ENCODE data around the gene MZT2B. TPM values are rescaled to one million over a fixed set of nuclear protein-coding genes. Genes with fewer than 3 reads are reported as not detected.
"Not testable (repeated sequence)": the region's sequence is repeated elsewhere in the genome, so short reads cannot be mapped to it uniquely, and the experiment has no call there.

Gene MZT2B
- total and polyA plus RNA-seq, 9 donors: 126 to 203 (median 153) TPM

DNA sequence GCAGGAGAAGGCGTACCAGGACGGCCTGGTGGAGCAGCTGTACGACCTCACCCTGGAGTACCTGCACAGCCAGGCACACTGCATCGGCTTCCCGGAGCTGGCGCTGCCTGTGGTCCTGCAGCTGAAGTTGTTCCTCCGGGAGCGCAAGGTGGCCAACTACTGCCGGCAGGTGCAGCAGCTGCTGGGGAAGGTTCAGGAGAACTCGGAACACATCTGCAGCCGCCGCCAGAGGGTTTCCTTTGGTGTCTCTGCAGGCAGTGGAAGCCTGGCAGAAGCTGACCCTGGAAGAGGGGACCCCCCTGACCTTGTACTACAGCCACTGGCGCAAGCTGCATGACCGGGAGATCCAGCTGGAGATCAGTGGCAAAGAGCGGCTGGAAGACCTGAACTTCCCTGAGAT lies 48.8 kb downstream of the MZT2B start:
- H3K9me3 ChIP-seq (replicated peaks; ENCODE audit: control insufficient read depth, low read depth, low read length); H3K4me3 ChIP-seq (ENCODE audit: low read length); H3K27me3 ChIP-seq (ENCODE audit: control insufficient read depth, insufficient read depth, low read length); H3K4me1 ChIP-seq (ENCODE audit: control insufficient read depth, insufficient read depth, low read length); DNase-seq; H3K27ac ChIP-seq (ENCODE audit: low read length); H3K36me3 ChIP-seq (ENCODE audit: control insufficient read depth, insufficient read depth, low read length): not testable (repeated sequence)
- 94% methylated on average over 8 of the region's 15 CpGs for WGBS (ENCODE audit: insufficient coverage)

DNA sequence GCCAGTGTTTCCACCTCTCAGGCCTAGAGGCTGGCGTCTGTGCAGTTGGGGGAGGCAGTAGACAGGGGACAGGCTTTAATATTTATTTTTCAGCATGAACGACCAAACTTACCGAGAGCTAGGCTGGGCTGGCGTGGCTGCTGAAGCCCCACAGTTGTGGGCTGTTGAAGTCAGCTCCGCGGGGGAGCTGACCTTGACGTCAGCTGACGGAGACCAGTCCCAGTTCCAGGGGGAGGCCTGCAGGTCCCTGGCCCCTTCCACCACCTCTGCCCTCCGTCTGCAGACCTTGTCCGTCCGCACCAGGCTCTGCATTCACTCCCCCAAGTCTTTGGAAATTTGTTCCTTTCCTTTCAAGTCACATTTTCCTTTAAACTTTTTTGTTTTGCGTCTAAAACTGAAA lies 49.6 kb downstream of the MZT2B start:
- no peak for DNase-seq
- H3K9me3 ChIP-seq (replicated peaks; ENCODE audit: control insufficient read depth, low read depth, low read length): no peaks in the 10 kb centered on the region
- H3K4me3 ChIP-seq (ENCODE audit: low read length): no peak overlapping the region
- no peak overlapping the region for H3K27ac ChIP-seq (ENCODE audit: low read length)
- no peaks in the 10 kb centered on the region for H3K4me1 ChIP-seq (ENCODE audit: control insufficient read depth, insufficient read depth, low read length)
- H3K36me3 ChIP-seq (ENCODE audit: control insufficient read depth, insufficient read depth, low read length): no peaks in the 10 kb centered on the region
- no peaks in the 10 kb centered on the region for H3K27me3 ChIP-seq (ENCODE audit: control insufficient read depth, insufficient read depth, low read length)
- 66% methylated on average over 7 of the region's 12 CpGs for WGBS (ENCODE audit: insufficient coverage)

GRCh38 chr2:130233066-130233465 lies 51.0 kb downstream of the MZT2B start:
- WGBS (ENCODE audit: insufficient coverage): 75% methylated on average over 1 of the region's 2 CpGs
- H3K4me1 ChIP-seq (ENCODE audit: control insufficient read depth, insufficient read depth, low read length); H3K4me3 ChIP-seq (ENCODE audit: low read length); H3K36me3 ChIP-seq (ENCODE audit: control insufficient read depth, insufficient read depth, low read length); H3K27me3 ChIP-seq (ENCODE audit: control insufficient read depth, insufficient read depth, low read length); H3K9me3 ChIP-seq (replicated peaks; ENCODE audit: control insufficient read depth, low read depth, low read length); DNase-seq; H3K27ac ChIP-seq (ENCODE audit: low read length): not testable (repeated sequence)

DNA sequence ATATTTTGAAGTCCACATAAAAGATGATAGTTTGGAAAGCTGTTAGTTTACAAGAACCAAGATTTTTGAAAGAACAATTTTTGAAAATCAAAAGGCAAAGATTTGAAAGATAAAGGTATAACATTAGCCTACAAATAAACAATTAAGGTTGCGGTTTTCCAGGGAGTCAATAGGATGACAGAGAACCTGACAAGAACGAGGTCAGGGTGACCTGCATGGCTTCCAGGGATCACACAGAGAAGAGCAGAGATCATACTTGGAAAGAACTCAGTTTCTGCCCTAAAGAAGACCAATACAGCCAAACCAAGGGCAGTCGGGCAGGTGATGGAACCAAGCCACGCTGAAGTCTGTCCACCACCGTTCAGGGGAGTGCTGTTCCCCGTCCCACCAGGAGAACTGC lies 57.5 kb downstream of the MZT2B start:
- H3K4me3 ChIP-seq (ENCODE audit: low read length); H3K9me3 ChIP-seq (replicated peaks; ENCODE audit: control insufficient read depth, low read depth, low read length): not testable (repeated sequence)

More for the DNA sequence above, 57.5 kb downstream of the MZT2B start:
- not testable (repeated sequence) for DNase-seq; H3K27me3 ChIP-seq (ENCODE audit: control insufficient read depth, insufficient read depth, low read length); H3K27ac ChIP-seq (ENCODE audit: low read length); H3K36me3 ChIP-seq (ENCODE audit: control insufficient read depth, insufficient read depth, low read length); H3K4me1 ChIP-seq (ENCODE audit: control insufficient read depth, insufficient read depth, low read length)
- WGBS (ENCODE audit: insufficient coverage): 76% methylated on average over 4 of the region's 6 CpGs

Other genes starting within 250 kb of the MZT2B start
- 0.09 TPM for gene RAB6C, start 202.6 kb upstream of the MZT2B start, total RNA-seq
- under 1 TPM in 7 of 8 donors, not detected in 1; 0.27 to 0.99 (median 0.64) TPM for gene RAB6C, start 202.6 kb upstream of the MZT2B start, polyA plus RNA-seq (ENCODE audit: insufficient read depth in 1 of 8, insufficient read length in 8 of 8, low replicate concordance in 1 of 8)
- not detected for gene POTEF, start 53.0 kb upstream of the MZT2B start, total RNA-seq
- under 1 TPM in 7 of 8 donors, not detected in 1; 0.05 to 0.50 (median 0.10) TPM for gene POTEF, start 53.0 kb upstream of the MZT2B start, polyA plus RNA-seq (ENCODE audit: insufficient read depth in 1 of 8, insufficient read length in 8 of 8, low replicate concordance in 1 of 8)
- 1.5 TPM for gene CCDC74B, start 37.1 kb upstream of the MZT2B start, total RNA-seq
- gene CCDC74B, start 37.1 kb upstream of the MZT2B start, polyA plus RNA-seq (ENCODE audit: insufficient read depth in 1 of 8, insufficient read length in 8 of 8, low replicate concordance in 1 of 8): 1 to 10 TPM in 7 of 8 donors, under 1 TPM in 1; 0.76 to 2.2 (median 1.1) TPM
- 15.4 TPM for gene SMPD4, start 660 bp upstream of the MZT2B start, total RNA-seq
- gene SMPD4, start 660 bp upstream of the MZT2B start, polyA plus RNA-seq (ENCODE audit: insufficient read depth in 1 of 8, insufficient read length in 8 of 8, low replicate concordance in 1 of 8): 10 to 100 TPM; 35.4 to 47.3 (median 37.3) TPM
- not detected for gene TUBA3E, start 16.2 kb downstream of the MZT2B start, total RNA-seq
- gene TUBA3E, start 16.2 kb downstream of the MZT2B start, polyA plus RNA-seq (ENCODE audit: insufficient read depth in 1 of 8, insufficient read length in 8 of 8, low replicate concordance in 1 of 8): under 1 TPM in 3 of 8 donors, not detected in 5; 0.11 to 0.29 (median 0.19) TPM
- gene IMP4, start 160.6 kb downstream of the MZT2B start, total RNA-seq: 45.8 TPM
- 10 to 100 TPM; 38.0 to 45.6 (median 43.8) TPM for gene IMP4, start 160.6 kb downstream of the MZT2B start, polyA plus RNA-seq (ENCODE audit: insufficient read depth in 1 of 8, insufficient read length in 8 of 8, low replicate concordance in 1 of 8)
- 11.0 TPM for gene PTPN18, start 173.8 kb downstream of the MZT2B start, total RNA-seq
- 10 to 100 TPM; 15.0 to 27.3 (median 18.4) TPM for gene PTPN18, start 173.8 kb downstream of the MZT2B start, polyA plus RNA-seq (ENCODE audit: insufficient read depth in 1 of 8, insufficient read length in 8 of 8, low replicate concordance in 1 of 8)